Measurements from ENCODE around the gene CHST8. TPM values are rescaled to one million over a fixed set of nuclear protein-coding genes. Genes with fewer than 3 reads are reported as not detected.

Gene CHST8
- total and polyA plus RNA-seq, 2 experiments from 2014 or later = 9.3 to 38.2 TPM

- Mint-ChIP-seq H3K27ac (no peak overlapping the region), H3K27me3 (ENCODE audit: insufficient read depth, low read depth, poor library complexity) (peaks cover 67% of the 10 kb centered on the region), H3K36me3 (ENCODE audit: low read depth) (peaks cover 8% of the 10 kb centered on the region), H3K4me3 (peak overlapping the region; percentile 84), H3K4me1 (peaks cover 31% of the 10 kb centered on the region), H3K9me3 (no peaks in the 10 kb centered on the region)
- ATAC-seq (peak; percentile 41), DNase-seq (ENCODE audit: low spot score) (peak; percentile 60)
- peak overlapping the region; percentile 94 for H3K4me2 ChIP-seq
- H3K9me2 ChIP-seq (ENCODE audit: insufficient read depth) = no peaks in the 10 kb centered on the region
- H4K20me1 ChIP-seq (replicated peaks; ENCODE audit: insufficient read depth) = peaks cover 6% of the 10 kb centered on the region
- H2AFZ ChIP-seq = no peak overlapping the region
- no peak overlapping the region for H3K27ac ChIP-seq (ENCODE audit: low read depth)
- H3K4me1 ChIP-seq (ENCODE audit: insufficient read depth) = peaks cover 30% of the 10 kb centered on the region
- H3K27me3 ChIP-seq (ENCODE audit: insufficient read depth) = peaks cover 60% of the 10 kb centered on the region
- peaks cover 3% of the 10 kb centered on the region; the same call in 1 of the 2 replicates for H3K36me3 ChIP-seq (ENCODE audit: insufficient read depth)
- H3F3A ChIP-seq (replicated peaks; ENCODE audit: low read depth) = 0 out of 2 replicates have a peak, but pooled peaks cover 7% of the 10 kb centered on the region
- H3K79me2 ChIP-seq (replicated peaks; ENCODE audit: insufficient read depth) = peaks cover 36% of the 10 kb centered on the region
- peak overlapping the region; percentile 86 for H3K4me3 ChIP-seq
- no peak for TF ChIP-seq CREB1 (CRISPR knock-in tag; IDR thresholded peaks at IDR 0.05; ENCODE audit: low read depth)
- peak; percentile 24 for TF ChIP-seq EZH2 (IDR thresholded peaks at IDR 0.05; ENCODE audit: low read depth, unreplicated experiment)
- TF ChIP-seq CTCF (conservative IDR thresholded peaks at IDR 0.05; ENCODE audit: low read depth in 2 of 2) = 0 out of 4 replicates have a peak, but pooled peaks of 1 of the 2 experiments have one; percentile 5
- no peak for TF ChIP-seq NANOG (IDR thresholded peaks at IDR 0.05; ENCODE audit: borderline replicate concordance)
Observed at GRCh38 chr19:33622505-33622808, 704 bp downstream of the CHST8 start.

- Histone ChIP-seq H3K9me2 (ENCODE audit: insufficient read depth) (no peaks in the 10 kb centered on the region), H3K27ac (ENCODE audit: low read depth) (no peak overlapping the region), H2AFZ (peak overlapping the region; percentile 52; the same call in 1 of the 2 replicates), H3K79me2 (replicated peaks; ENCODE audit: insufficient read depth) (peaks cover 41% of the 10 kb centered on the region), H3K4me2 (peak overlapping the region; percentile 94), H3K27me3 (ENCODE audit: insufficient read depth) (peaks cover 60% of the 10 kb centered on the region), H4K20me1 (replicated peaks; ENCODE audit: insufficient read depth) (peaks cover 6% of the 10 kb centered on the region), H3K36me3 (ENCODE audit: insufficient read depth) (peaks cover 3% of the 10 kb centered on the region; the same call in 1 of the 2 replicates), H3F3A (replicated peaks; ENCODE audit: low read depth) (0 out of 2 replicates have a peak, but pooled peaks cover 7% of the 10 kb centered on the region), H3K4me3 (peak overlapping the region; percentile 86), H3K4me1 (ENCODE audit: insufficient read depth) (peaks cover 30% of the 10 kb centered on the region)
- peak; percentile 30 for ATAC-seq
- Mint-ChIP-seq H3K27me3 (ENCODE audit: insufficient read depth, low read depth, poor library complexity) (peaks cover 69% of the 10 kb centered on the region), H3K4me3 (peak overlapping the region; percentile 84), H3K36me3 (ENCODE audit: low read depth) (peaks cover 8% of the 10 kb centered on the region), H3K27ac (no peak overlapping the region), H3K9me3 (no peaks in the 10 kb centered on the region), H3K4me1 (peaks cover 33% of the 10 kb centered on the region)
- peak; percentile 62 for DNase-seq (ENCODE audit: low spot score)
- TF ChIP-seq EZH2 (IDR thresholded peaks at IDR 0.05; ENCODE audit: low read depth, unreplicated experiment) (peak; percentile 64), ETS1 (IDR thresholded peaks at IDR 0.05) (no peak), REST (IDR thresholded peaks at IDR 0.05; ENCODE audit: unreplicated experiment) (no peak), STAT1 (IDR thresholded peaks at IDR 0.05; ENCODE audit: unreplicated experiment) (no peak), CREB1 (CRISPR knock-in tag; IDR thresholded peaks at IDR 0.05; ENCODE audit: low read depth) (no peak), POLR2AphosphoS5 (IDR thresholded peaks at IDR 0.05; ENCODE audit: low read depth) (no peak)
Observed at GRCh38 chr19:33622809-33623511, 1.2 kb downstream of the CHST8 start.

Measured in GM23338 (cell line).